ENCODE data around the gene SERPIND1. TPM values are rescaled to one million over a fixed set of nuclear protein-coding genes. Genes with fewer than 3 reads are reported as not detected.
A peak's percentile ranks its signal among the peaks of the same experiment; 100 is the strongest.

SERPIND1 gene
- total RNA-seq, 4 donors from 2014 or later: 0.22 TPM; not detected in 3

- TF ChIP-seq POLR2A (IDR thresholded peaks at IDR 0.05) (no peak), CTCF (IDR thresholded peaks at IDR 0.05 in 4 of 5, conservative IDR thresholded peaks at IDR 0.05 in 1 of 5) (no peak)
- H3K27me3 ChIP-seq: no peaks in the 10 kb centered on the region
- peaks cover 0 to 56% of the 10 kb centered on the region in 2 donors for H3K36me3 ChIP-seq
- no peak for DNase-seq
- H3K4me1 ChIP-seq: peaks cover 5 to 11% of the 10 kb centered on the region in 2 donors
- in situ Hi-C loops (cut with MboI; ENCODE audit: low sequenced_read_pairs in 4 of 4): no loop called here
- no peak for ATAC-seq
- intact Hi-C loops (cut with DNase I; ENCODE audit: low total_unique reads): no loop called here
- no peaks in the 10 kb centered on the region for H3K9me3 ChIP-seq
- no peak overlapping the region for H3K27ac ChIP-seq
- no peak overlapping the region for H3K4me3 ChIP-seq
Measured at GRCh38 chr22:20748082-20748481, 25.8 kb upstream of the SERPIND1 start.

GRCh38 chr22:20748731-20749428 is 25.0 kb upstream of the SERPIND1 start:
- Histone ChIP-seq H3K27ac (no peak overlapping the region), H3K27me3 (no peaks in the 10 kb centered on the region), H3K4me3 (no peak overlapping the region), H3K9me3 (no peaks in the 10 kb centered on the region), H3K4me1 (peaks cover 5 to 11% of the 10 kb centered on the region in 2 donors), H3K36me3 (peaks cover 0 to 55% of the 10 kb centered on the region in 2 donors)
- ATAC-seq (no peak), DNase-seq (no peak)
- no peak for TF ChIP-seq POLR2A (IDR thresholded peaks at IDR 0.05)
- no peak for TF ChIP-seq CTCF (IDR thresholded peaks at IDR 0.05 in 4 of 5, conservative IDR thresholded peaks at IDR 0.05 in 1 of 5)
- intact Hi-C loops (cut with DNase I; ENCODE audit: low total_unique reads) (no loop called here), in situ Hi-C loops (cut with MboI; ENCODE audit: low sequenced_read_pairs in 4 of 4) (no loop called here)

- intact Hi-C loops (cut with DNase I; ENCODE audit: low total_unique reads): no loop called here
- H3K36me3 ChIP-seq: peaks cover 0 to 49% of the 10 kb centered on the region in 2 donors
- ATAC-seq (no peak), DNase-seq (no peak)
- peaks cover 5 to 11% of the 10 kb centered on the region in 2 donors for H3K4me1 ChIP-seq
- no peaks in the 10 kb centered on the region for H3K9me3 ChIP-seq
- H3K27me3 ChIP-seq: no peaks in the 10 kb centered on the region
- no peak overlapping the region for H3K4me3 ChIP-seq
- no peak overlapping the region for H3K27ac ChIP-seq
- no peak for TF ChIP-seq CTCF (IDR thresholded peaks at IDR 0.05 in 4 of 5, conservative IDR thresholded peaks at IDR 0.05 in 1 of 5)
- no peak for TF ChIP-seq POLR2A (IDR thresholded peaks at IDR 0.05)
- in situ Hi-C loops (cut with MboI; ENCODE audit: low sequenced_read_pairs in 4 of 4): no loop called here
Measured at GRCh38 chr22:20749453-20749852, 24.5 kb upstream of the SERPIND1 start.

- Histone ChIP-seq H3K9me3 (no peaks in the 10 kb centered on the region), H3K27ac (peak overlapping the region; percentile 15 to 59 (median 50)), H3K36me3 (peaks cover 0 to 38% of the 10 kb centered on the region in 2 donors), H3K27me3 (no peaks in the 10 kb centered on the region), H3K4me1 (peaks cover 5 to 11% of the 10 kb centered on the region in 2 donors), H3K4me3 (no peak overlapping the region)
- no peak for TF ChIP-seq CTCF (IDR thresholded peaks at IDR 0.05 in 4 of 5, conservative IDR thresholded peaks at IDR 0.05 in 1 of 5)
- TF ChIP-seq POLR2A (IDR thresholded peaks at IDR 0.05): no peak
- in situ Hi-C loops (cut with MboI; ENCODE audit: low sequenced_read_pairs in 4 of 4) (no loop called here), intact Hi-C loops (cut with DNase I; ENCODE audit: low total_unique reads) (no loop called here)
- peak; percentile 96 to 99 for ATAC-seq
- peak; percentile 78 to 86 for DNase-seq
Measured at GRCh38 chr22:20750461-20751184, 23.3 kb upstream of the SERPIND1 start.
